Small intestine (tissue), 7 donors: ENCODE data around the gene MED29. TPM values are rescaled to one million over a fixed set of nuclear protein-coding genes. Genes with fewer than 3 reads are reported as not detected.
A peak's percentile ranks its signal among the peaks of the same experiment; 100 is the strongest.

Experiments used
- DNase-seq, 2 donors: peaks; one replicate each; pipeline versions ENCODE4 v3.0.0 to v3.0.0-alpha.2; 2013
- FAIRE-seq: peaks from 2 replicates; lab custom pipeline; 2012; peaks lifted over from hg19 to GRCh38; lab: Jason Lieb, UNC
- H3K27ac ChIP-seq, 3 donors: one replicate each; pipeline ENCODE4 v1.5.1; 2013; ENCODE audit warnings: low read length in 2 of 3, mild to moderate bottlenecking in 2 of 3, control low read depth in 1 of 3, inconsistent platforms in 1 of 3, low read depth in 1 of 3, moderate library complexity in 1 of 3
- H3K27me3 ChIP-seq, 3 donors: one replicate each; pipeline ENCODE4 v1.6.1; 2013; ENCODE audit warnings: low read length in 3 of 3, inconsistent platforms in 1 of 3; ENCODE audit not compliant: control insufficient read depth in 3 of 3, insufficient read depth in 3 of 3
- H3K36me3 ChIP-seq, 3 donors: one replicate each; pipeline ENCODE4 v1.6.1; 2013; ENCODE audit warnings: low read length in 3 of 3, inconsistent platforms in 1 of 3, low read depth in 1 of 3, mild to moderate bottlenecking in 1 of 3, moderate library complexity in 1 of 3; ENCODE audit not compliant: control insufficient read depth in 3 of 3, insufficient read depth in 2 of 3
- H3K4me1 ChIP-seq, 3 donors: one replicate each; pipeline ENCODE4 v1.6.1; 2013; ENCODE audit warnings: low read length in 2 of 3, inconsistent platforms in 1 of 3, low read depth in 1 of 3, mild to moderate bottlenecking in 1 of 3, moderate library complexity in 1 of 3; ENCODE audit not compliant: control insufficient read depth in 3 of 3, insufficient read depth in 2 of 3
- H3K4me3 ChIP-seq, 3 donors: one replicate each; pipeline ENCODE4 v1.5.1; 2013; ENCODE audit warnings: low read length in 3 of 3, control low read depth in 1 of 3, inconsistent platforms in 1 of 3, low read depth in 1 of 3, mild to moderate bottlenecking in 1 of 3, moderate library complexity in 1 of 3
- H3K9me3 ChIP-seq, 2 donors: one replicate each; pipeline ENCODE4 v1.6.1; 2013; ENCODE audit warnings: low read depth in 1 of 2, low read length in 1 of 2; ENCODE audit not compliant: control insufficient read depth in 2 of 2, insufficient read depth in 1 of 2
- WGBS, 3 donors: extraction: QIAGEN DNeasy Blood & Tissue Kit; methylation state at CpG; one replicate each; pipeline ENCODE4 v1.1.7; 2013; 5-methylcytosine and 5-hydroxymethylcytosine counted together
- polyA plus RNA-seq, 4 donors: library from polyadenylated mRNA; stranded (reverse) in 3 of 4; unstranded in 1 of 4; fragments of 200-250 nt in 3 of 4; fragments of 120-200 nt in 1 of 4; gene quantifications; one replicate each; pipeline versions ENCODE4 v1.2.1 to v1.2.3, GENCODE V29; 2013
- donor health status: healthy with polysubstance abuse.
- donor health status: control.
- donor health status: control.
- donor health status: Bipolar disorder and iron deficiency.
- donor health status: healthy.

The MED29 gene
- polyA plus RNA-seq, 4 donors = 20.3 to 29.3 (median 23.7) TPM

- DNase-seq = peak in 1 of 2 donors; percentile 66
- Histone ChIP-seq H3K4me3 (peak overlapping the region; percentile 60 to 76 (median 63)), H3K4me1 (peaks cover 0 to 22% (median 0%) of the 10 kb centered on the region in 3 donors), H3K27ac (peak overlapping the region; percentile 24 to 89 (median 88)), H3K36me3 (peaks cover under 1 to 36% (median 2%) of the 10 kb centered on the region in 3 donors), H3K27me3 (peaks cover 0 to 6% (median 0%) of the 10 kb centered on the region in 3 donors), H3K9me3 (no peaks in the 10 kb centered on the region)
- 0 to 2% (median 1%) methylated on average over 12 to 54 of the region's 54 CpGs for WGBS, 3 donors
- no peak for FAIRE-seq
Observed at GRCh38 chr19:39413272-39413910, 22.2 kb downstream of the MED29 start.

GRCh38 chr19:39413911-39414608 is 22.9 kb downstream of the MED29 start:
- DNase-seq = no peak
- no peak for FAIRE-seq
- H3K4me1 ChIP-seq = peaks cover 0 to 22% (median 0%) of the 10 kb centered on the region in 3 donors
- H3K27me3 ChIP-seq = peaks cover 0 to 6% (median 0%) of the 10 kb centered on the region in 3 donors
- WGBS, 3 donors = 36 to 52% (median 39%) methylated on average over 18 of the region's 18 CpGs
- peaks cover 0 to 36% (median 0%) of the 10 kb centered on the region in 3 donors for H3K36me3 ChIP-seq
- H3K9me3 ChIP-seq = no peaks in the 10 kb centered on the region
- H3K27ac ChIP-seq = peak overlapping the region; percentile 24 to 63 (median 60)
- H3K4me3 ChIP-seq = peak overlapping the region; percentile 60 to 76 (median 63)

GRCh38 chr19:39415111-39416046 is 24.2 kb downstream of the MED29 start:
- Histone ChIP-seq H3K27me3 (peaks cover 0 to 6% (median 0%) of the 10 kb centered on the region in 3 donors), H3K9me3 (no peaks in the 10 kb centered on the region), H3K4me3 (peak overlapping the region in 1 of 3 donors; percentile 76), H3K27ac (no peak overlapping the region), H3K36me3 (peaks cover 0 to 37% (median 0%) of the 10 kb centered on the region in 3 donors), H3K4me1 (peaks cover 0 to 20% (median 0%) of the 10 kb centered on the region in 3 donors)
- no peak for DNase-seq
- FAIRE-seq = no peak
- WGBS, 3 donors = 66 to 77% (median 70%) methylated on average over 35 of the region's 35 CpGs

- 75 to 82% (median 76%) methylated on average over 23 to 27 of the region's 27 CpGs for WGBS, 3 donors
- FAIRE-seq = no peak
- H3K27me3 ChIP-seq = peaks cover 0 to 6% (median 0%) of the 10 kb centered on the region in 3 donors
- no peaks in the 10 kb centered on the region for H3K9me3 ChIP-seq
- H3K27ac ChIP-seq = no peak overlapping the region
- H3K4me3 ChIP-seq = no peak overlapping the region
- DNase-seq = no peak
- peaks cover 0 to 10% (median 0%) of the 10 kb centered on the region in 3 donors for H3K4me1 ChIP-seq
- peaks cover 0 to 43% (median 0%) of the 10 kb centered on the region in 3 donors for H3K36me3 ChIP-seq
Observed at GRCh38 chr19:39416152-39417120, 25.3 kb downstream of the MED29 start.

GRCh38 chr19:39417463-39418181 is 26.4 kb downstream of the MED29 start:
- H3K4me1 ChIP-seq = peaks cover 0 to 7% (median 0%) of the 10 kb centered on the region in 3 donors
- peaks cover 0 to 50% (median 0%) of the 10 kb centered on the region in 3 donors for H3K36me3 ChIP-seq
- no peak overlapping the region for H3K27ac ChIP-seq
- FAIRE-seq (no peak), DNase-seq (no peak)
- H3K9me3 ChIP-seq = no peaks in the 10 kb centered on the region
- peaks cover 0 to 5% (median 0%) of the 10 kb centered on the region in 3 donors for H3K27me3 ChIP-seq
- 87 to 93% (median 88%) methylated on average over 29 to 30 of the region's 30 CpGs for WGBS, 3 donors
- H3K4me3 ChIP-seq = no peak overlapping the region

- peaks cover 0 to 64% (median 0%) of the 10 kb centered on the region in 3 donors for H3K36me3 ChIP-seq
- H3K27ac ChIP-seq = no peak overlapping the region
- FAIRE-seq (no peak), DNase-seq (no peak)
- no peaks in the 10 kb centered on the region for H3K27me3 ChIP-seq
- no peak overlapping the region for H3K4me3 ChIP-seq
- WGBS, 3 donors = 78 to 85% (median 84%) methylated on average over 9 of the region's 9 CpGs
- H3K9me3 ChIP-seq = no peaks in the 10 kb centered on the region
- H3K4me1 ChIP-seq = peaks cover 0 to 4% (median 0%) of the 10 kb centered on the region in 3 donors
Observed at GRCh38 chr19:39419003-39419402, 27.8 kb downstream of the MED29 start.

GRCh38 chr19:39420769-39421168 is 29.6 kb downstream of the MED29 start:
- FAIRE-seq (no peak), DNase-seq (no peak)
- no peaks in the 10 kb centered on the region for H3K27me3 ChIP-seq
- H3K36me3 ChIP-seq = peaks cover 0 to 67% (median 0%) of the 10 kb centered on the region in 3 donors
- H3K27ac ChIP-seq = no peak overlapping the region
- no peaks in the 10 kb centered on the region for H3K4me1 ChIP-seq
- no peak overlapping the region for H3K4me3 ChIP-seq
- 89 to 92% (median 90%) methylated on average over 13 to 15 of the region's 15 CpGs for WGBS, 3 donors
- H3K9me3 ChIP-seq = no peaks in the 10 kb centered on the region
